ENCODE data around the gene MED14. TPM values are rescaled to one million over a fixed set of nuclear protein-coding genes. Genes with fewer than 3 reads are reported as not detected.

The MED14 gene
- total RNA-seq, 1 donor = 64.5 TPM

- H3K4me3 ChIP-seq (ENCODE audit: low read length) = no peak overlapping the region
- no peaks in the 10 kb centered on the region for H3K9me3 ChIP-seq (ENCODE audit: low read depth, low read length)
- no peaks in the 10 kb centered on the region for H3K27me3 ChIP-seq (ENCODE audit: insufficient read depth, low read length)
- peaks cover 3% of the 10 kb centered on the region for H3K4me1 ChIP-seq (ENCODE audit: insufficient read depth, low read length)
Measured at GRCh38 chrX:40719218-40719617, 16.1 kb downstream of the MED14 start.

- Histone ChIP-seq H3K4me1 (ENCODE audit: insufficient read depth, low read length) (no peaks in the 10 kb centered on the region), H3K4me3 (ENCODE audit: low read length) (no peak overlapping the region), H3K9me3 (ENCODE audit: low read depth, low read length) (no peaks in the 10 kb centered on the region), H3K27me3 (ENCODE audit: insufficient read depth, low read length) (no peaks in the 10 kb centered on the region)
Measured at GRCh38 chrX:40709395-40709794, 25.9 kb downstream of the MED14 start.

- H3K4me3 ChIP-seq (ENCODE audit: low read length) = no peak overlapping the region
Measured at GRCh38 chrX:40705658-40706312, 29.6 kb downstream of the MED14 start.

GRCh38 chrX:40700640-40701342 lies 34.6 kb downstream of the MED14 start:
- H3K4me1 ChIP-seq (ENCODE audit: insufficient read depth, low read length) = no peaks in the 10 kb centered on the region
- no peak overlapping the region for H3K4me3 ChIP-seq (ENCODE audit: low read length)
- H3K9me3 ChIP-seq (ENCODE audit: low read depth, low read length) = no peaks in the 10 kb centered on the region
- H3K27me3 ChIP-seq (ENCODE audit: insufficient read depth, low read length) = no peaks in the 10 kb centered on the region

More at GRCh38 chrX:40705658-40706312, 29.6 kb downstream of the MED14 start:
- Histone ChIP-seq H3K9me3 (ENCODE audit: low read depth, low read length) (no peaks in the 10 kb centered on the region), H3K27me3 (ENCODE audit: insufficient read depth, low read length) (no peaks in the 10 kb centered on the region), H3K4me1 (ENCODE audit: insufficient read depth, low read length) (no peaks in the 10 kb centered on the region)

GRCh38 chrX:40698851-40699250 lies 36.5 kb downstream of the MED14 start:
- H3K4me3 ChIP-seq (ENCODE audit: low read length) = no peak overlapping the region
- H3K9me3 ChIP-seq (ENCODE audit: low read depth, low read length) = no peaks in the 10 kb centered on the region
- no peaks in the 10 kb centered on the region for H3K4me1 ChIP-seq (ENCODE audit: insufficient read depth, low read length)
- H3K27me3 ChIP-seq (ENCODE audit: insufficient read depth, low read length) = no peaks in the 10 kb centered on the region

GRCh38 chrX:40694802-40695201 lies 40.5 kb downstream of the MED14 start:
- no peaks in the 10 kb centered on the region for H3K27me3 ChIP-seq (ENCODE audit: insufficient read depth, low read length)
- H3K9me3 ChIP-seq (ENCODE audit: low read depth, low read length) = no peaks in the 10 kb centered on the region
- no peaks in the 10 kb centered on the region for H3K4me1 ChIP-seq (ENCODE audit: insufficient read depth, low read length)
- H3K4me3 ChIP-seq (ENCODE audit: low read length) = no peak overlapping the region

GRCh38 chrX:40688929-40689328 lies 46.4 kb downstream of the MED14 start:
- H3K4me3 ChIP-seq (ENCODE audit: low read length) = no peak overlapping the region
- no peaks in the 10 kb centered on the region for H3K27me3 ChIP-seq (ENCODE audit: insufficient read depth, low read length)
- H3K9me3 ChIP-seq (ENCODE audit: low read depth, low read length) = no peaks in the 10 kb centered on the region
- no peaks in the 10 kb centered on the region for H3K4me1 ChIP-seq (ENCODE audit: insufficient read depth, low read length)

- H3K4me3 ChIP-seq (ENCODE audit: low read length) = no peak overlapping the region
- no peaks in the 10 kb centered on the region for H3K27me3 ChIP-seq (ENCODE audit: insufficient read depth, low read length)
Measured at GRCh38 chrX:40687169-40687568, 48.2 kb downstream of the MED14 start.

GRCh38 chrX:40685362-40685918 lies 49.9 kb downstream of the MED14 start:
- Histone ChIP-seq H3K4me1 (ENCODE audit: insufficient read depth, low read length) (no peaks in the 10 kb centered on the region), H3K9me3 (ENCODE audit: low read depth, low read length) (no peaks in the 10 kb centered on the region), H3K4me3 (ENCODE audit: low read length) (no peak overlapping the region), H3K27me3 (ENCODE audit: insufficient read depth, low read length) (no peaks in the 10 kb centered on the region)

More at GRCh38 chrX:40687169-40687568, 48.2 kb downstream of the MED14 start:
- no peaks in the 10 kb centered on the region for H3K4me1 ChIP-seq (ENCODE audit: insufficient read depth, low read length)
- H3K9me3 ChIP-seq (ENCODE audit: low read depth, low read length) = no peaks in the 10 kb centered on the region

GRCh38 chrX:40684092-40684491 lies 51.2 kb downstream of the MED14 start:
- Histone ChIP-seq H3K4me3 (ENCODE audit: low read length) (no peak overlapping the region), H3K9me3 (ENCODE audit: low read depth, low read length) (no peaks in the 10 kb centered on the region), H3K4me1 (ENCODE audit: insufficient read depth, low read length) (no peaks in the 10 kb centered on the region), H3K27me3 (ENCODE audit: insufficient read depth, low read length) (no peaks in the 10 kb centered on the region)

- H3K9me3 ChIP-seq (ENCODE audit: low read depth, low read length) = no peaks in the 10 kb centered on the region
Measured at GRCh38 chrX:40683245-40683644, 52.1 kb downstream of the MED14 start.

GRCh38 chrX:40671126-40671525 lies 64.2 kb downstream of the MED14 start:
- Histone ChIP-seq H3K9me3 (ENCODE audit: low read depth, low read length) (no peaks in the 10 kb centered on the region), H3K4me3 (ENCODE audit: low read length) (no peak overlapping the region), H3K27me3 (ENCODE audit: insufficient read depth, low read length) (no peaks in the 10 kb centered on the region), H3K4me1 (ENCODE audit: insufficient read depth, low read length) (no peaks in the 10 kb centered on the region)

More at GRCh38 chrX:40683245-40683644, 52.1 kb downstream of the MED14 start:
- H3K4me1 ChIP-seq (ENCODE audit: insufficient read depth, low read length) = no peaks in the 10 kb centered on the region
- H3K4me3 ChIP-seq (ENCODE audit: low read length) = no peak overlapping the region
- no peaks in the 10 kb centered on the region for H3K27me3 ChIP-seq (ENCODE audit: insufficient read depth, low read length)

GRCh38 chrX:40663880-40664630 lies 71.3 kb downstream of the MED14 start:
- no peak overlapping the region for H3K4me3 ChIP-seq (ENCODE audit: low read length)
- H3K27me3 ChIP-seq (ENCODE audit: insufficient read depth, low read length) = no peaks in the 10 kb centered on the region
- H3K4me1 ChIP-seq (ENCODE audit: insufficient read depth, low read length) = no peaks in the 10 kb centered on the region
- no peaks in the 10 kb centered on the region for H3K9me3 ChIP-seq (ENCODE audit: low read depth, low read length)

- Histone ChIP-seq H3K4me3 (ENCODE audit: low read length) (no peak overlapping the region), H3K9me3 (ENCODE audit: low read depth, low read length) (no peaks in the 10 kb centered on the region), H3K4me1 (ENCODE audit: insufficient read depth, low read length) (no peaks in the 10 kb centered on the region), H3K27me3 (ENCODE audit: insufficient read depth, low read length) (no peaks in the 10 kb centered on the region)
Measured at GRCh38 chrX:40663078-40663740, 72.1 kb downstream of the MED14 start.

GRCh38 chrX:40661489-40661888 lies 73.9 kb downstream of the MED14 start:
- Histone ChIP-seq H3K4me3 (ENCODE audit: low read length) (no peak overlapping the region), H3K4me1 (ENCODE audit: insufficient read depth, low read length) (no peaks in the 10 kb centered on the region), H3K27me3 (ENCODE audit: insufficient read depth, low read length) (no peaks in the 10 kb centered on the region), H3K9me3 (ENCODE audit: low read depth, low read length) (no peaks in the 10 kb centered on the region)

Measured in mononuclear cell (primary cell).